NCI-H345 (cell line): Measurements from ENCODE around the gene AGR2.
"Not testable (repeated sequence)": the region's sequence is repeated elsewhere in the genome, so short reads cannot be mapped to it uniquely, and the experiment has no call there.

Experiments used
- DNase-seq: peaks from one replicate; lab custom pipeline; 2025; lab: John Stamatoyannopoulos, UW

AGR2 gene

GRCh38 chr7:16804674-16805439 is at the start of gene AGR2:
Gene AGR2, minus strand, starts transcription at chr7:16804999. Its CDS starts 3,203 bp downstream, at chr7:16801796.
- peak; percentile 70 for DNase-seq

GRCh38 chr7:16853189-16853588 is 48.4 kb upstream of the AGR2 start:
- DNase-seq: not testable (repeated sequence)

DNA sequence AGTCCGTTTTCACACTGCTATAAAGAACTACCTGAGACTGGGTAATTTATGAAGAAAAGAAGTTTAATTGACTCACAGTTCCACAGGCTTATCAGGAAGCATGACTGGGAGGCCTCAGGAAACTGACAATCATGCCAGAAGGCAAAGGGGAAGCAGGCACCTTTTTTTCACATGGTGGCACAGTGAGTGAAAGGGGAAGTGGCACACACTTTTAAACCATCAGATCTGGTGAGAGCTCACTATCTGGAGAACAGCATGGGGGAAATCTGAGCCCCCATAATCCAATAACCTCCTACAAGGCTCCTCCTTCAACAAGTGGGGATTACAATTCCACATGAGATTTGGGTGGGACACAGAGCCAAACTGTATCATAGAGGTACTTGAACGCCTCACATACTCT is 47.0 kb upstream of the AGR2 start:
- DNase-seq: no peak

DNA sequence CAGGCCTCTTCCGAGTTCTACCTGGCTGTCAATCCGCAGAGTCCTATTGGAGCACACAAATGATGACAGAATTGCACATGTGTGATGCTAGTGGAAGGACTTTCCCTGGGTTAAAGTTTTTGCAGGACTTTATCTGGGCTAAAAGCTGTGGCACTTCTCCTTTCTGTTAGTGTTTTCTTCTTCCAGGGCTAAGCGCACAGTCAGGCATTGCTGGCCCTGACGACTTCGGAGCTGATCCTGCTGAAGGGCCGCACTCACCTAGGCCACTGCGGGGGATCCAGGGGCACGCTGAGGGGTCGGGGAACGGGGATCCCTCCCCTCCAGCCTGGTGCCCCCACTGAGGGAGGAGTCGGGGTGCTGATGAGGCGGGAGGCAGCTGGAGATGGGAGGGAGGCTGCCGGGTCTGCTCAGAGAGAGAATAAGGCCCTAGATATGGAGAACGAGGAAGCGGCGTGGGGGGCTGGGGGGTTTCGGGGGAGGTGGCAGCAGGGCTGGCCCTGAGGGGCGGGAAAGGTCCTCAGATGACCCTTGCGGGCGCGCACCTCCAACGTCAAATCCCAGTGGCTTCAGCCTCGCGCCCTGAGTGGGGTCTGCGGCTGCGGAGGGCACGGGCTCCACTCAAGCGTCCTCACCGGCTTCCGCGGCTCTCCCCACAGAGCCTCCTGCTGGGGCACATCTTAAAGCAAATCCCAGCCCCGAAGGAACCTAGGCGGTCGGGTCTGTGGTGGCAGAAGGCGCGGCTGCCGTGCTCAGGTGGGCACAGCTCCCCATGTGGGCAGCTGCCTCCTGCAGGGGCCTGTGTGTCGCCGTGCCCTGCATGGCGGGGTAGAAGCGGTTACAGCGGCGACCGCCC is 46.0 kb upstream of the AGR2 start:
- no peak for DNase-seq

DNA sequence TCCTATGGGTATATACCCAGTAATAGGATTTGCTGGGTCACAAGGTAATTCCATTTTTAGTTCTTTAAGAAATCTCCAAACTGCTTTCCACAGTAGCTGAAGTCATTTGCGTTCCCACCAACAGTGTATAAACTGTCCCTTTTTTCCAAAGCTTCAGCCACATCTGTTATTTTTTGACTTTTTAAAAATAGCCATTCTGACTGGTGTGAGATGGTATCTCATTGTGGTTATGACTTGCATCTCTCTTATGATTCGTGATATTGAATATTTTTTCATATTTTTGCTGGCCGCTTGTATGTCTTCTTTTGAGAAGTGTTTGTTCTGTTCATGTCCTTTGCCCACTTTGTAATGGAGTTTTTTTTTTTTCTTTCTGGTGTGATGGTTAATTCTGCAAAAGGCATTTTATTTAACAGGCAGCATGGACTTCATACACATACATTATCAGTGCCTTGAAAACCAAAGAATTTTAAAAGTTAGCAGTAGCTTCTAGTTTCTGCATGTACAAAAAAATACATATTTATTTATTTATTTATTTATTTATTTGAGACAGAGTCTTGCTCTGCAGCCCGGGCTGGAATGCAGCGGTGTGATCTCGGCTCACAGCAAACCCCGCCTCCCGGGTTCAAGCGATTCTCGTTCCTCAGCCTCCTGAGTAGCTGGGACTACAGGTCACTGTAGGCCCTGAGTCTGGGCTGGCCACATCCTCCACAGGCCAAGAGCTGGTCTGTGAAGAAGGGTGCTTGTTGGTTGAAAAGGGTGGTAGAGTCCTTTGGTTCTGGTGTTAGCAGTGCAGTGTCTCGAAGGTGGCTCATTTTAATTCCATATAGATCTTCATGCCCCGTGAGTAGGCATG is 44.7 kb upstream of the AGR2 start:
- no peak for DNase-seq

DNA sequence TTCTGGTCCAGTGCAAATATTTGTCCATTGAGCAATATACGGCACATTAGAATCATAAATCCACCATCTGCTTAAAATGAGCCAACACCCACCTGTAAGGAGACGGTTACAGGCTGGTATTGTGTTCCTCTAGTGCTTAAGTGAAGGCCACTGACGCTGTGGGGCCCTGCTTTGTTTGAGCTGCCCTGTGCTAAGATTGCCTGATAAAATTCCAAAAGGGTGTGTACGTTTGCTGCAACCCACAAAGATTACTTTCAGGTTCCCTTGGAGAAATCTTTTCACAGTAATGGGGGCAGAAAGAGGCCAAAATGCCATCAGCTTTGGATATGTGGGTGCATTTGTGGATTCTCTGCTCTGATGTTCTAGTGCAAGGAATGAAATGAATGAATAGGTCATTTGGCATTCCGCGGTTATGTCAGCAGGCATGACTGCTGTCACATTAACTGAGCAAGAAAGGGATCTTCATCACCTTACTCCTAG is 42.6 kb upstream of the AGR2 start:
- DNase-seq: no peak

GRCh38 chr7:16846601-16847165 is 41.9 kb upstream of the AGR2 start:
- DNase-seq: no peak

DNA sequence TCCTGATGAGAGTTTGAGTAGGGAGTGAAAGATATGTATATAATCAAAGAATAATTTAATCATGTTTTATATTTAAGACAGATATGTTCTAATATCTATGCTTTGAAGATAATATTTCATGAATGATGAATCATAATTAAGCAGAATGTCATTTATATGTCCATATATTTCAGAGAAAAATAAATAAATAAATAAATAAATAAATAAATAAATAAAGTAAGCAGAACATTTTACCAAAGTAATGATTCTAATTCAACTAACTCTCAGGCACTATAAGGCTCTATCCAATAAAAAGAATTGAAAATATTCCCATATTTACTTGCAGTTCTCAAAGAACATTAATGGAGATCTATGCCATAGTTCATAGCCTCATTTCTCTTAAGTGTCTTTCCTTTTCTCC is 40.9 kb upstream of the AGR2 start:
- DNase-seq: no peak

GRCh38 chr7:16841681-16842080 is 36.9 kb upstream of the AGR2 start:
- DNase-seq: no peak

GRCh38 chr7:16840094-16840493 is 35.3 kb upstream of the AGR2 start:
- no peak for DNase-seq

- DNase-seq: no peak
Observed at GRCh38 chr7:16839646-16840045, 34.8 kb upstream of the AGR2 start.

GRCh38 chr7:16838891-16839290 is 34.1 kb upstream of the AGR2 start:
- DNase-seq: no peak

GRCh38 chr7:16838386-16838785 is 33.6 kb upstream of the AGR2 start:
- no peak for DNase-seq

DNA sequence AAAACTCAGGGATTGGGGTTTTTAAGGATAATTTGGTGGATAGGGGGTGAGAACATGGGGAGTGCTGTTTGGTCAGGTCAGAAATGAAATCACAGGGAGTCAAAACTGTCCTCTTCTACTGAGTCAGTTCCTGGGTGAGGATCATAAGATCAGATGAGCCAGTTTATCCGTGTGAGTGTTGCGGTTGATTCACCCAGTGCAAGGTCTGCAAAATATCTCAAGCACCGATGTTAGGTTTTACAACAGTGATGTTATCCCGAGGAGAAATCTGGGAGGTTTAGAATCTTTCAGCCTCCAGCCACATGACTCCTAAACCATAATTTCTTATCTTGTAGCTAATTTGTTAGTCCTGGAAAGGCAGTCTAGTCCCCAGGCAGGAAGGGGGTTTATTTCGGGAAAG is 31.7 kb upstream of the AGR2 start:
- no peak for DNase-seq

DNA sequence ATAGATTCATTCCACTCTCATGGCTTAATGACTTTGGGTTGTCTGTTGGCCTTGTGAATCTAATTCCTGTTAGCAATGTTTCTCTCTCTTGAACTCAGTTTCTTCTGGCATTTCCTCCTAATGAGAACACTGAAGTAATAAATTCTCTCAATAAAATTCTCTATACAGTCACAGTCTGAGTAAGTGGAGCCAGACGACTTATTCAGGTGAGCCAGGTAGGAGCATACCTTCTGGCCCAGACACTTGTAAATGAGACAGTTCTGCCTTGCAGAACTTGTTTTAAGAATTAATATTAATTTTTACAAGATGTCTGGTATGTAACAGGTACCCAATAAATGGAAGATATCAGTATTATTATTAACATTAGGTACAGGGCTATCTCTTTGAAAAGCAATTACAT is 28.6 kb upstream of the AGR2 start:
- DNase-seq: no peak

DNA sequence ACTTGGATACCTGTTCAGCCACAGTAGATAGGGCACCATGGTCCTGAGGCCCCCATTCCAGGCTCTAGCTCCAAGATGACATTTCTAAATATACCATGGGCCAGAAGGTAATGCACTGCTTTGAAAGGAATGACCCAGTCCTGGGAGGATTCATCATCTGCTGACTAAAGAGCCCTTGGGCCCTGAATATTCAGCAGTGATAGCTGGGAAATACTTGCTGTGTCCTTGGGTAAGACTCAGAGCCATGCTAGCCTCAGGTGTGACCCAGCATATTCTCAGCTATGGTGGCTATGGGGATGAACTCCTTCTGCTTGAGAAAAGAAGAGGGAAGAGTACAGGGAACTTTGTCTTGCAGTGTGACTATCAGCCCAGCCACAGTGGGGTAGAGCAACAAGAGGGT is 21.3 kb upstream of the AGR2 start:
- DNase-seq: no peak

GRCh38 chr7:16822029-16822428 is 17.2 kb upstream of the AGR2 start:
- no peak for DNase-seq

DNA sequence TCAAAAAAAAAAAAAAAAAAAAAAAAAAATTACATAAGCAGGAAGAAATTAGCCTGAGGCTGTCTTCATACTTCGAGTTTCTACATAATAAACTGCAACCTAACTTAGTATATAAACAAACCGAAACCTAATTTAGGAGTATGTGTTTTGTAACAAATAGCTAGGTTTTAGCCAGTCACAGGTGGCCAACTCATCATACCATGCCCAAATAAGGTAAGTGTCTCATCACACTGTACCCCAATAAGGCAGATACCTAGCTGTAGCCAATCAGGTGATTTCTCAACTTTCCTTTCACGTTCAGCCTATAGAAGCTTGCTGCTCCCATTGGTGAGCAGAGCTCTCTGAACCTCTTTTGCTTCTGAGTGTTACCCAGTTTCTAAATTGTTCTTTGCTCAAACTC is 13.9 kb upstream of the AGR2 start:
- no peak for DNase-seq

- no peak for DNase-seq
Observed at GRCh38 chr7:16817536-16817935, 12.7 kb upstream of the AGR2 start.

DNA sequence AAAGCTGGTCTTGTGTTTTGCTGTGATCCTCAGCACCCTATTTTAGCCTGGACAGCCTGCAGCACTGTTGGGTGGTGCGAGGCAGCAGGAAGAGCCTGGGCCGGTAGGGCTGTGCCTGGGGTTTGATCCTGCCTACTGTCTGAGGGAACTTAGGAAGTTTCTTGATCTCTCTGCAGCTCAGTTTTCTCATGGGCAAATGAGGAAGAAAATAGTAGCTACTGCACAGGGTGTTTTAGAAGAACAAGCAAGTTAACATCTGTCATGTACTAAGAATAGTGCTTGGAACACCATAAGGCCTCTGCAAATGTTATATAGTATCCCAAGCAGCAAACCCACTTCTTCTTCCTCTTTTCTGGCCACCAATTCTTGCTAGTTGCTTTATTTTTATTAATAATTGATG is 12.0 kb upstream of the AGR2 start:
- no peak for DNase-seq

DNA sequence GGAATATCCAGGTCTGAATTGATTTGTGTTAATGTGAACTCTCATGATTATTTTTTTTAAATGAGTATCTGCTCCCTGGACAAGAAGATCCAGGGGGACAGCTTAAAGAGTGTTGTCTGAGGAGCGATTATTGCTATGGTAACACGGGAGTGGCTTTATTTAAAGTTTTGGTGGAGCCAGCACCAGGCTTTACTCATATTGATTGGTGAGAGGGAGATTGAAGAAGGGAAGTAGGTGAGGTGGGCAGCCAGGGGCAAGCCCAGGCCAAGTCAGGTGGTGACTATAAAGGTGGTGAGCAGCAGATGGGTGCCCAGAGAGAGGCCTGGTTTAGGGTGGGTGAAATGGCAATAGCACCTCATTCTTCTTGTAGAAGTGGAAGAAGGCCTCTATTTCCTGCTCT is 10.2 kb upstream of the AGR2 start:
- no peak for DNase-seq

- DNase-seq: no peak
Observed at GRCh38 chr7:16813232-16813616, 8.4 kb upstream of the AGR2 start.
